NCI-H1930 (cell line): ENCODE data around the gene GPC3.

ENCODE experiments used
- DNase-seq, 2 experiments: peaks; one replicate each; lab custom pipeline; 2025; lab: John Stamatoyannopoulos, UW

Gene GPC3

DNA sequence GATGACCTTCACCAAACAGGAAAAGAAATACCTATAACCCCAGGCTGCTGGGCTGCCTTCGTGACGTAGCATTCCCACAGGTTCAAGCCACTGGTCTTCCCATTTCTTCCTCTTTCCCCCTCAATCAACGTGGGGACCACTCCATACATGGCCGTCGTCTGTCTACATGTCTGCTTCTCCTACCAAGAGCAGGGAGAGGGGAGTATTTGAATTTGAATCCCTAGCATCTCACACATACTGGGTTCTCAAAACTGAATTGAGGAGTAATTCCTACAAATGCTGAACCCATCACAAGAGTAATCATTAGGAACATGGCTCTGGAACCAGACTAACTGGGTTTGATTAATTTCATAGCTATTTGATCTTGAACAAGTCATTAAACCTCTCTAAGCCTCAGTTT lies 17.3 kb downstream of the GPC3 start:
- no peak for DNase-seq

DNA sequence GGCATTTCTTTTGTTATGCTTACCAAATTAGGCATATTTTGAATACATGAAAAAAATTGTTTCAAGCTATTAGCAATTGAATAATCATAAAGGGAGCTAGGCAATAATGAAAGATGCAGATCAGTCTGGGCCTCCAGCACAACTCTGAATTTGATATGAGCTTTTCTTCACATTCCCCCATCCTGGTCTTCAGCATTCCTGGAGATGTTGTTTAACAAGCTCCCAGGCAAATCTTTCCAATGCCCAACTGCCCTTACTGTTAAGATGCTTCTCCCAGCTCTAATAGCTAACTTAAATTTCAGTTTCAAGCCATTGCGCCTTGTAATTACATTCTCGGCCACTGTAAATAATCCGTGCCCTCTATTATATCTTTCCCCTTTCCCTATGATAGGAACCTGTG lies 19.2 kb downstream of the GPC3 start:
- DNase-seq = no peak

DNA sequence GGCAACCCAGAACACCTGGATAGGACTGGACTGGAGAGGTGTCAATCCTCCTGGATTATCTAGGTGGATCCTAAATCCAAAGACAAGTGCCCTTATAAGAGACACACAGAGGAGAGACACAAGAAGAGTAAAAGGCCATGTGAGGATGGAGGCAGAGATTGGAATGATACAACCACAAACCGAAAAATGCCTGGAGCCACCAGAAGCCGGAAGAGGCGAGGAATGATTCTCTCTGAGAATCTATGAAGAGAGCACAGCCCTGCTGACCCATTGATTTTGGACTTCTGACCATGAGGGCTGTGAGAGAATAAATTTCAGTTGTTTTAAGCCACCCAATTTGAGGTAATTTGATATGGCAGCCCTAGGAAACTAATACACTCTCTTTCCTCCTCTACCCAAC lies 20.1 kb downstream of the GPC3 start:
- DNase-seq = no peak

DNA sequence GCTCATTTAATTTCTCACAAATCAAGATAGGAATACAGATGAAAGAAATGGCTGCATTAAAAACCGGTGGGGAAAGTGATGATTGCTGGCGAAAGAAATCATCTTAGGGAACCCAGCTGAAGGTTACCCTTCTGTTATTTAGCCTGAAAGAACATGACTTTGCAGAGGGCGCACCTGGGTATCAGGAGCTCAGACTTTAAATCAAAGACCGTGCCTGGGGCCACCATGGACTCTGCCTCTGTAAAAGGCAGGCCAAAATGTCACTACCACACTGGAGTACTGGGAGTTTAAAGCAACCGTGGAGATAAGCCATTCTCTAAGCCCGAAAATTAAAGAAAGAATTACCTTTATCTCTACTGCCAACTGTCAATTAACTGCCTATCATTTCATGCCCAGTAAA lies 24.3 kb downstream of the GPC3 start:
- DNase-seq = no peak

DNA sequence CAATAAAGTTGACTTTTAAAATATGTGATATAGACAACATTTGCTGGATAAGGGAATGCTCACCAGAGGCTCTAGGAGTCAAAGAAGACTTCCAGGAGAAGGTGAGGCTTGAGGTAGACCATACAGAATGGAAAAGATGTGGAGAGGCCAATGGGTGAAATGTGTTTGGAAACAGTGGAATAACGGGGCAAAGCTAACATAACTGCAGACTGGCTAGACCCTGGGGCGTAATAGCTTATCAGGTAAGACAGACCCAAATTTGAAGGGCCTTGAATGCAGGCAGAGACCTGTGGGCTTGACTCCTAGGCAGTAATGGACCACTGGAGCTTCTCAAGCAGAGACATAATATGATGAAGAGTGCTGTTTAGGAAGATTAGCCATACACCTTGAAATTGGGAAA lies 25.4 kb downstream of the GPC3 start:
- no peak for DNase-seq

DNA sequence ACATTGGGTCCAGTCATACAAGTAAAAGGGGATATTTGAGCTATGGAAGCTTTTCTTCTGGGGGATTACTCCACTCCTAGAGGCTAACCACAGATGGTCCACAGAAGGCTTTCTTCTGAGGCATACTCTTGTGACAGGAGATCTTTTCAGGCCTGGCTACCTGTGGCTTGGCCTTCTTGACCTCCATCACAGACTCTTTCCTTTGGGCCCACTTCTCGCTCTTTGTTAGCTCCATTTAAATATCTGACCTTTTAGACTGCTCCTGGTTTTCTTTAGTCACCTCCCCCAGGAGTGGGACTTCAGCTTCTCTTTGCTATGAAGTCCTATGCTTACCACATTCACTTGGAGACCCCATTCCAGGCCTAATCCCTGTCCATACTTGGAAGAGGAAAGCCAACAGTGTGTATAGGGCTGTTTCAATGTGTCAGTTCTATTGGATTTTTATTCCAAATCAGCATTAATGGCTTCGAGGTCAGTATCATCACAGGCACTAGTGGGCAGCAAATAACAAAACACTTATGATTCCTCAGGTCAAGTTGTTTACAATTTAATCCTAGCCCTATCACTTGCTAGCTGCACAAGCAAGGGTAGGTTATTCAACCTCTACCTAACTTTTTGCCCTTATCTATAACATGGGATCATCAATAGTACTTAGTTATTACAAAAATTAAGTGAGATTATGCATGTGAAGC lies 26.3 kb downstream of the GPC3 start:
- no peak for DNase-seq

DNA sequence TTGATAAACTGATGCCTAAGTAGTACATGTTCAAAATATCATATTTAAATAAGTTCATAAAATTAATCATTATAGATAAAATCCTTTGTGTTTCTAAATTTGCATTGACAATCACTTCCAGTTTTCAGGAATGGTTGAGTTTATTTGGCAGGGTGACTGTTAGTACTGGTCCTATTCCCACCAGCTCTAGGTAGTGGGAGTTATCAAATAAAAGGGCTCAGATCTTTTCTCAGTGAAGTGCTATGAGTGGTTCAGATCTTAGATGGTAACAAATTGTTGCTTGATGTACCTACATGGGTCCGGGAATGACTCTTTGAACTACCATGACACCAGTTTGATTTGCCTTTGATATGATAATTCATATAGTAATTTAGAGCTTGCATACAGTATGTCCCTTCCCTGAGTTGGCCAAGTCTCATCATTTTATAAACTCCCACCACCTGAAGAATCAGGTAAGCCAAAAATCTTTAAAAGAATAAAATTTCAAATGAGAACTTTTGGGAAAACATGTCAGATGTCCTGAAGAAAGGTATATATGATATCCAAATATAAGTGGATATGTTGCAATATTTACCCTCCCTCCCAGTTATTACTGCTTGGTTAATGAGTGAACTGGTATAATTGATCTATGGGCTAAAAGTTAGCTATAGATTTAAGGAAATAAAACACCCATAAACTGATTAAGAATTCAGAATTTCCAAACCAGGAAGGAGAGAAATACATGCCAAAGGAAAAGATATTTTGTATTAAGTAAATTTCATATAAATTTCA lies 28.6 kb downstream of the GPC3 start:
- DNase-seq = no peak

DNA sequence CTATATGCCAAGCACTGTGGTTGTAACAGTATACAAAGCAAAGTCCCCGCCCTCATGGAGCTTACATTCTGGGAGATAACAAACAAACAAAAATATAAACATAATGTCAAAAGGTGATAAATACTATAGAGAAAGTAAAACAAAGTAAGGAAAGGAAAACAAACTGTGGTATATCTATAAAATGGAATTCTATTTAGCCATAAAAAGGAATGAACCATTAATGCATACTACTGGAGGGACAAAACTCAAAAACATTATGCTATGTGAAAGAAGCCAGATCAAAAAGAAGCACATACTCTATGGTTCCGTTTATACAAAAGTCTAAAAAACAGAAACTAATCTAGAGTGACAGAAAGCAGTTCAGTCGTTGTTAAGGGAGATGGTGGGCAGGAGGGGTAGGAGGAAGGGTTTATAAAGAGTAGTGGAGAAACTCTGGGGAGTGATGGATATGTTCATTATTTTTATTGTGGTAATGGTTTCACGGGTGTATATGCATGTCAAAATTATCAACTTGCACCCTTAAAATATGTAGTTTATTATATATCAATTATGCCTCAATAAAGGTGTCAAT lies 31.5 kb downstream of the GPC3 start:
- DNase-seq = no peak

DNA sequence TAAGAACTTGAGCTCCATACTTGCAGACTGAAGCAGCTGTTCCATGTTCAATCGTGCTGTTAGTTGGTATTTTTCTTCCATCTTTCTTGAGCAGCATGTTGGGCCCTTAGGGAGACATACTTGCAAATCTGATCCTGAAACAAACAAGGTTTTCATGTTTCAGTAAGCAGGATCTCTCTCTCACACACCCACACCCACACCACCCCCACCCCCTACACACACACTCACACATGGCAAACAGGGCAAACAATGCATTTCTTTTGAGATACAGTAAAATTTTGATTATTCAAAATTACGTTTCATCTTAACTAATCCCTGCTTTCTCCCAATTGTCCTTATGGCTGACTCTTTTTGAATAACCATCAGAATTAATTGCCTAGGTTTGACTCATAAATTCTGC lies 32.3 kb downstream of the GPC3 start:
- DNase-seq = no peak

DNA sequence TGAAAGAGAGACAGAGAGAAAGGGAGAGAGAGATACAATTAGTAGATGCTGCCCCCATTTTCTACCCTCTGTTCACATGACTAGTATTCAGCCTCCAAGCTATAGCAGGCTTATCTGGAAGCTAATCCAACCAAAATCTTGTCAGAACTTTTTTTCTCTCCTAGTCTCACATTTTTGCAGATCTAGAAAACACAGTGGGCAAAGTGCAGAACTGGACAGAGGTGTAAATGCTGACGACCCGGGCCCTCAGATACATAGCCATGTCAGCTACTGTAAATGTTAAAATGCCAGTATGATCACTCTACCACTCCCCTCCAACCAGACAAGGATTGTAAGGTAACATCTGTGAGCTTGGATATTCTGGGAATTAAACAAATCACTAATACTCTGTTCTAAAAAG lies 34.3 kb downstream of the GPC3 start:
- DNase-seq = no peak

DNA sequence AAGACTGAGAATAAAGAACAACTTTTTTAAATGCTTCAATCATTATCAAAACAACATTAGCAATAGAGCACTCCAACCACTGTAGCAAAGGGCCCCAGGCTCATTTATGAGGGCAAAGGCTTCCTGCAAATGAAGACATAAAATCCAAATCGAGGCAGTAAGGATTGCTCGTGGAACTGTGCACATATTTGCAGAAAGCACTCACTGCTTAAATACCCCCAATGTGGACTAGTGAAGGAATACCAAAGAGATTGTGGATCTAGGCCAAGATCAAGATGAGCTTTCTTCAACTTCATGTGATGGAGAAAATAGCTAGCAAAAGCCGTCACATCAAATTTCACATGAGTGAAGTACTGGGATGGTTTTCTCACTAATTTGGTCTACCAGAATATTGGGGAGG lies 35.2 kb downstream of the GPC3 start:
- no peak for DNase-seq

DNA sequence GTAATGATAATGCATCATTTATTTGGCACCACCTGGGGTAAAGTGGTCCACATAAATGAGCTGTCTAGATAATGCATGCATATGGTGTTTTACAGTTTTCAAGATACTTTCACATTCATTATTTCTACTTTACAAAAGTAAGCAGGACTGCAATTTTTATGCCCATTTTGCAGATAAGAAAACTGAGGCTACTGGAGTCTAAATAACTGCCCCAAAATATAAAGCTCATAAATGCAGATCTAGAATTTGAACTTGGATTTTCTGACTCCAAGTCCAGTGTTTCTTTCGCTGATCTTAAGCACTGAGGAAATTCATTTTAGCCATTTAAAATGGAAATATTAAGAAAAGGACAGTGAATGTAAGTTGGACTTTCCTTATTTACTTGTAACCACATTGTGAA lies 36.5 kb downstream of the GPC3 start:
- DNase-seq = no peak

DNA sequence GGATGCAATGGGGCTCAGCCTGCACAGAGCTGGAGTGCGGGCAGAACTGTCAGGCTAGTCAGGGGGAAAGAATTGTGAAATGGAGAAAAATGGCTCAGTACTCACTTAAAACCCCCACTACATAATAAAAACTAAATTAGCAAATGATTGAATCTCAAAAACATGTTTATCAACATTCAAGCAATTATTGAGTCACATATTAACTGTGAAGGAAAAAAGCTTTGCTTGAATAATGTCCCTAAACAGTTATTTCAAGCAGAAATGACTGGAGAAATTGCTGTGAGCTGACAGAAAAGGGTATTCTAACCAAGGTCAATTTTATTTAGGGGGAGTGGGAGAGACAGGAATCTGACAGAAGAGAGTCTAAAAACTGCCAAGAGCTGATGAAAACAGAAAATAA lies 37.4 kb downstream of the GPC3 start:
- no peak for DNase-seq

DNA sequence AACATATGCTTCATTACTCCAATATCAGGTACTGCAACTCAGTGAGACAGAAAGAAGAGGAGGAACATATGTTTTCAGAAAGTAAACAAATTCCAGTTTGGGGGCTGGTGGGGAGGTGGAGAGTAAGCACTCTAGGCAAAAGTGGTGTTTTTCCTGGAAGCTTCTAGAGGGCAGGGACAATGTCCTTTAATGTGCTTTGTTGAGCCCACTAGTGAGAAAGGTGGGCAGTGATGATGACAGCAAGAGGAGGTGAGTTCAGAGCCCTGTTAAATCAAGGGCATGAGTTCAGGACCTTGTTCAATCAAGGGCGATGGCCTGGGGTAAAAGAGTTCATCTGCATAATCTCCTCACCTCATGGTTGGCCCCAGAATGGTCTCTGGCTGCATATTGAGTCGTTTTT lies 38.4 kb downstream of the GPC3 start:
- no peak for DNase-seq

DNA sequence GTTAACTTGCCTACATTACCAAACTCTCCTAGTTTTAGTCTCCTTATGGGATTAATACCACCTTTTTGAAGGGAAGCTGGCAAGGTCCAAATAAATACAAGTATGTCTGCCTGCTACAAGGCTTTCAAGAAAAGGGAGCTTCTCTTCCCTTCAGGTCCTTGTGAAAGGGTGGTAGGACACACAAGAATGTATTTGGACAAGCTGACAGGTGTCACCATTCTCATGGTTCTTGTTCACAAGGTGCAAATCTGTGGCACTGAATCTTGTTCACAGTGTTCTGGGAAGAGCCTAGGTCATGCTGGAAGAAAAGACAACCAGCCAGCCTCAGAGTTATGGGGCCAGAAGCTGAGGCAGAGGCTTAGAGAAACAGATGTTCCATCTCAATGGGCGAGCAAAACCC lies 41.9 kb downstream of the GPC3 start:
- no peak for DNase-seq

DNA sequence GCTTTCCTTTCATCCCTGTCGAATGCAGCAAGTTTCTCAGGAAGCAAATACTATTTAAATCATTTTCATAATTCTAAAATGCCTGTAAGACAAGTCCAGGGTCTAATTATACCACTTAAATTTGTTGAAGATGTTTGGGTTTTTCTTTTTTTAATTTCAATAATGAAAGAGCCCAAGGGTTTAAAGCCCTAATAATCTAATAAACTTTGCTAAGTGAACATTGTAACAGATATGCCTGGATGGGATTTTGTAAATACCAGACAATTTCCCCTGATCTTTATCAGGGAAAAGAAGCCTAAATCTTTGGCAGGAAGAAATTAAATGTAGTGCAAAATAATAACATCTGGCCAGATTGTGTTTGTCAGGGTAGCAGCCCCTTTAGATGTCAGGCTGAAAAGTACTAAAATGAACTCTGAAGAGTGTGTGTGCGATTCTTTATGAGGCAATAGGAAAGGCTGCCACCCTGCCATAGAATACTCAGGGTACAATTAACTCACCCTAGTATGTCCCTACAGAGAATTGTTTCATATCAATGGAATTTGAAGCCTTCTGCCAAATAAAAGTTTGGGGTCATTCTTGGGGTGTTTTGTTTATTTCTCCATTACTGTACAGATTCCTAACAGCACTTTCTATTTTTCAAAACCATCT lies 45.6 kb downstream of the GPC3 start:
- DNase-seq = no peak

DNA sequence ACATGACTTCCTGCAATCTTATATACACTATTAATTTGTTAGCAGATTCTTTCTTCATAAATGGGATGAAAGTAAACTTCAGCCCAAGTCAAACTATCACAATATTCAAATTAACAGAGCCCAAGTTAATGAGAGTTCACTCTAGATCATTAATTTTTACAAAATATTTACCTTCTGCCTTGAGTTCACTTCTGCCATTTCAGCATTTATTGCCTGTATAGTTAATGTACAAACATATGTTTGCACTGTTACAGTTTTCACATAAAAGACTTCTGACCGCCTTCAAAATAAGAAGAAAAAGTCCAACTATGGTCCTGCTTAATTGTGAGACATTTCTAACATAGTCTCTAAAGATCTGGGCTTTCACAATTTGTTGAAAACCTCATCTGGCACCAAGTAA lies 46.9 kb downstream of the GPC3 start:
- no peak for DNase-seq

DNA sequence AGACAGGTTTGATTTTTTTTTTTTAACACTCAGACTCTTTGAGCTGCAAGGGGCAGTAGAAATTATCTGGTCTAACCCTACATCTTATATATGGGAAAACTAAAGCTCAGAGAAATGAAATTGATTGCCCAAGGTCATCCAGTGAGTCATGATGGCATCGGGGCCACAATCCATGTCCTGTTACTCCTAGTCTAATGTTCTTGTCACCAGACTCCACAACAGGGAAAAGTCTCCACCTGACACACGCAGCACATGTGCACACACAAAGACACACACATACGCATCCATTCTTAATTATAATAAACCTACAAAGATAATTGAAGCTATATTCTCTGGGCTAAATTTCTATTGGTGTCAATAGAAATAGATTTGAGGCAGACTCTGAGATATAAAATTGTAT lies 48.4 kb downstream of the GPC3 start:
- DNase-seq = no peak

DNA sequence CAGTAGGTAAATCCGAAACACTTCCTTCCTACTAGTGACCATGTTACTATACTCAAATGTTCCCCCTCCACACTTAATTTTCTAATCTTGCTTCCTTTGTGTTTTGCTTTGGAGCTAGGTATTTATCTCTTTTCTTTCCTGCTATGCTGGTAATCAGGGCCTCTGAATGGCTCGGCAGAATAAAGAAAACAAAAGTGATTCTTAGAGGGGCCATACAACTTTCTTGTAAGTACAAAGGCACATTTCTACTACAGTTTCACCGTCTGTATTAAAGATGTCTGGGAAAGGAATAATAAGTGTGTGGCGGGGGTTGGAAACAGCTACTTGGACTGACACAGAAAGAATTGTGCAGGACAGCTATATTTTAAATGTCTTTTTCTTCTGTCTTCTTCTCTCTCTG lies 50.3 kb downstream of the GPC3 start:
- no peak for DNase-seq

DNA sequence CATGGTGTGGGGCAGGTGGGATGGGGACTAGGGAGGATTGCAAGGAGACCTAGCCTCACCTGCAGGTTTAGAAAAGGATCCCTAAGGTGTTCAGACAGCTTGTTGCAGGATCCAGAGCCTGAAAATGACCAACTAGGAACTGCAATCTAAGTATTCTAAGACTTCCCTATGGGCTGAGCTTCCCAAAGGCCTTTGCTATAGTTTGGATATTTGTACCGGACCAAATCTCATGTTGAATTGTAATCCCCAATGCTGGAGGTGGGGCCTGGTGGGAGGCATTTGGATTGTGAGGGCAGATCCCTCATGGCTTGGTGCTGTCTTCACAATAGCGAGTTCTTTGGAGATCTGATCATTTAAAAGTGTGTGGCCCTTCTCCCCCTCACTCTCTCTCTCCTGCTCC lies 52.1 kb downstream of the GPC3 start:
- no peak for DNase-seq

DNA sequence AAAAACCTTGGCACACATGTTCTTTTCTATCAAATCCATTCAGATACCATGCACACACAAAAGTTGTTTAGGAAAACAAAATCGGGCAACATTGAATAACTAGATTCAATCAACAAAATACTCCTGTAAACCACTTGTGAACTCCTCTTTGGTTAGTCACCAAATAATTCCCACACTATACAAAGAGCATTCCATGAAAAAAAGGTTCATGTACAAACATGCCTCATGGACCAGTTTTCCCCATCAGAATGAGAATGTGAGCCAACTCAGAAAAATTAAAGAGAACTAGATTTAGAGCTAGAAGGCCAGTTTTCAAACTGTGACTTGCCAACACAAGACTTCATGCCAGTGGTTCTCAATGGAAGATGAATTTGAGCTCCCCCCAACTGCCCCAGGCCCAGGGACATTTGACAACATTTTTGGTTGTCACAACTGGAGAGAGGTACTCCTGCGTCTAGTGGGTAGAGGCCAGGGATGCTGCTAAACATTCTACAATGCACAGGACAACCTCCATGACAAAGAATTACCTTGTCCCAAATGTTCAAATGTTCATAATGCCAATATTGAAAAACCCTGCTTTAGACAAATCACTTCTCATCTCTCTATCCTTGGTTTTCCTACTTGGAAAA lies 55.4 kb downstream of the GPC3 start:
- no peak for DNase-seq

DNA sequence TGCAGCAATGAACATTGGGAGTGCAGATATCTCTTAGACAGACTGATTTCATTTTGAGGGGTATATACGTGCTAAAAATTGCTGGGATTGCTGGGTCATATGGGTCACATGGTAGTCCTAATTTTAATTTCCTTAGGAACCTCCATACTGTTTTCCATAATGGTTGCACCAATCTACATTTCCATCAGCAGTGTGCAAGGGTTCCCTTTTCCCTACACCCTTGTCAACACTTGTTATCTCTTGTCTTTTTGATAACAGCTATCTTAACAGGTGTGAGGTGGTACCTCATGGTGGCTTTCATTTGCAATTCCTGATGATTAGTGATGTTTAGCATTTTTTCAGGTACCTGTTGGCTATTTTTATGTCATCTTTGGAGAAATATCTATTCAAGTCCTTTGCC lies 57.0 kb downstream of the GPC3 start:
- DNase-seq = no peak

DNA sequence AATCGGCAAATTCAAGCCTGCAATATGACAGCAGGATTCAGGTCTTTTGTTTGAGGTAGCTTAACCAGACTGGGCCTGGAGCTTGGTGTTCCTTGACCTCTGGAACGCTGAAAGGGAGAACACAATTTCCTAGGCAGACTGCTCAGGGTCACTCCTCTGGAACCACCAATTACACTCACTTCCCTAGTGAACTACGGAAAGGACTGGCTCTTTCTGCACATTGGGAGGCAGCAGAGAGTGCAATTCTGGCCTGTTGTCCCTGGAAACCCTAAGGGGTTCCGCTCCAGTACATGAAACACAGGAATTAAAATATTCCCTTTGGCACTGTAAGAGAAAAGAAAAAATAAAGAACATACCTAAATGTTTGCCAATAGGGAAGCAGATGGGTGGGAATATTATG lies 58.6 kb downstream of the GPC3 start:
- DNase-seq = no peak
